SHP77 (cell line): ENCODE data around the gene ZNF514.
"Not testable (repeated sequence)": the region's sequence is repeated elsewhere in the genome, so short reads cannot be mapped to it uniquely, and the experiment has no call there.

Experiments used
- DNase-seq, 2 experiments: peaks; one replicate each; lab custom pipeline; 2025; lab: John Stamatoyannopoulos, UW

Gene ZNF514

DNA sequence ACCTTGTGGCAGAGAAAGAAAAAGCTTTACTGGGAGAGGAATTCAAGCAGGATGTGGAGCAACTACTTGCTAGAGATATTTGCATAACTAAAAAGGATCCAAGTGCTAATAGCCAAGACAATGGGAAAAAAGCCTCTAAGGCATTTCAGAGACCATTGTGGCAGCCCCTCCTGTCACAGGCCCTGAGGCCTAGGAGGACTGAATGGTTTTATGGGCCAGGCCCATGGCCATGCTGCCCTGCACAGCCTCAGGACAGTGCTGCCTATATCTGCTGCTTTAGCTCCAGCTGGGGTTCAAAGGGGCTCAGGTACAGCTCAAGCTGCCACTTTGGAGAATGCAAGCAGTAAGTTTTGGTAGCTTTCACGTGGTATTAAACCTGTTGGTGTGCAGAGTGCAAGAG, 20.9 kb downstream of the ZNF514 start:
- DNase-seq, result no peak

DNA sequence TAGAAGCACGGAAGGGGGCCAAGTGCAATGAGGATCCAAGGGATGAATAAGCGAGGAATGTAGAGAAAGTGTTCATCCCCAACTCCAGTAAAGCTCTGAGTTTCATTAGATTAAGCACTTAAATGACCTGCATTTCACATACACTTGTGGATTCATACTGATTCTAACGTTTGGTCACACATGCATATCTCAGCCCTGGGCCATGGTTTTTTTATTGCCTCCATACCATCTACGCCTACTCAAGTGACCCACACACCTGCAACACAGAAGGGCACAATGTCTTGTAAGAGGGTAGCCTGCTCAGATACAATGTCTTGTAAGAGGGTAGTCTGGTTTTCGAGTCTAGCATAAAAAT, 37.5 kb downstream of the ZNF514 start:
- DNase-seq, result no peak

DNA sequence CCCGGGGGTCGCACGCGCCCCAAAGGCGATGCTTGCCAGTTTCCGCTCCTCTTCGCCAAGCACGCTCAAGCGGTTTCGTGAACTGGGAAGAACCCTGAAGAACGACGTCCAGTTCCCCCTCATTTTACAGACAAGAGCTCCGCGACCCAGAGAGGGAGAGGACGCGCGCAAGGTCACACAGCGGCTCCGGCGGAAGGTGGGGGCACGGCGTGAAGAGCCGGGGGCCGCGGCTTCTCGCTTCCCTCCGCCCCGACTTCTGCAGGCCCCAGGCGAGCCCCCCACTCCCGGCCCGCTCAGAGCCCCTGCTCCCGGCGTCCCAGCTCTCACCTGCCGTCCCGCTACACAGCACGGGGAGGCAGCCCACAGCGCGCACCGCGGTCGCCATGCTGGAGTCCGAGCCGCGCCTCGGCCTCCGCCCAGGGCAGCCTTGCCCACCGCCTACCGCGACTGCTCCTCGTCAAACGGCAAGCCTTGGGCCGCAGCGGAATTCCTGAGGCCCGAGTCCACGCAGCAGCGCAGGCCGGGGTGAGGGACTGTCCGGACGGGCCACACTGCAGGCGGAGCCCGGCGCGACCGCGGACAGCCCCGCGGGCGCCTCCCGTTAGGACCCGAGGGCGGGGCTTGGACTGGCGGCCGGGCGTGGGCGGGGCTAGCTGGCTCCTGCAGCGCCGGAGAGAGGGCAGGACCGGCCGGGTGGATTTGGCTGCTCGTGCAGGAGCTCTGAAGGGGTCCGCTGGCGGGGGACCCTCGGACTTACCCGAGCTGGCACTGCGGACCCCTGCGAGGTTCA, 38.0 kb downstream of the ZNF514 start, which contains the start of gene MRPS5:
Gene MRPS5, minus strand, starts transcription at position 402 of the 790 bp plus-strand sequence. Its CDS starts 17 bp downstream, at position 385.
- peak; percentile 44 to 77 for DNase-seq

- DNase-seq, result no peak
These were observed 38.6 kb downstream of the ZNF514 start for GRCh38 chr2:95121093-95121406.

DNA sequence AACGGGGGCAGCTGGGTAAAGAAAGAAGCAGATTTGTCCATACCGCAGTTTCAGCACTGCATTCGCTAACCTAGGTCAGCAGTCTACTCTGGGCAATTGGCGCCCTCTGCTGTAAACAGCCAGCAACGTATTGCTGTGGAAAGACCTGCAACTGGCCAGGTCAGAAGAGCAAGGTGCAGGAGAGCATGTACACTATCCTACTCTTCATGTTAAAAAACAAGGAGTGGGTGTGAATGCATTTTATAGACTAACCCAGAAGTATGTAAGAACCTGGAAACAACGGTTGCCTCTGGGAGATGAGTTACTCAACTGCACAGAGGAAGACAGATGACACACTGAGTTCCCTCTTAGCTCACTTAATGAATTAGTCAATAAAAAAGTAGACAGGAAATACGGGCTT, 44.2 kb downstream of the ZNF514 start:
- DNase-seq, result peak; percentile 65 to 72

GRCh38 chr2:95113464-95113863, 46.2 kb downstream of the ZNF514 start:
- DNase-seq, result no peak

DNA sequence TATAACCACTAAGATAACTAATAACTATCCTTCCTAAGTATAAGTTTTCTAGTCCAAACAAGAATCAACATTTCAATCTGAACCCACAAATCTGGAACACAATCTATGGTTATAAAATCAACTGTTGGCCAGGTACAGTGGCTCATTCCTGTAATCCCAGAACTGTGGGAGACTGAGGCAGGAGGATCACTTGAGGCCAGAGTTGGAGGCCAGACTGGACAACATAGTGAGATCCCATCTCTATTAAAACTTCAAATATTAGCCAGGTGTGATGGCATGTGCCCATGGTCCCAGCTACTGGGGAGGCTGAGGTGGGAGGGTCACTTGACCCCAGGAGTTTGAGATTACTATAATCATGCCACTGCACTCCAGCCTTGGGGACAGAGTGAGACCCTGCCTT, 49.3 kb downstream of the ZNF514 start:
- no peak for DNase-seq

DNA sequence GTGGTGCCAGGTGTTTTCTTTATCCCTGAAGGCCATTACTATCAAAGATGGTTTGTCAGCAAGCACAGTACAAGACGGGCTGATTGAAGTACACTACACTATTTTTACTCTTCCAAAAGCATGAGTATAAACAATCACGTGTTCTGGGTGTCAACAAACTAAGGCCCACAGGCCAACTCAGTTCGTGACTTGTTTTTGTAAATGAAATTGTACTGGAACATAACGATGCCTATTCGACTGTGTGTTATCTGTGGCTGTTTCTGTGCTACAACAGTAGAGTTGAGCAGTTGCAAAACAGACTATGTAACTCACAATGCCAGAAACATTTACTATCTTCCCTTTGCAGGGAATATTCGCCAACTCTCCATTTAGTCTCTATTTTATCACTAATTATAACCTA, 50.4 kb downstream of the ZNF514 start:
- no peak for DNase-seq

- no peak for DNase-seq
These were observed 53.6 kb downstream of the ZNF514 start for GRCh38 chr2:95106081-95106480.

DNA sequence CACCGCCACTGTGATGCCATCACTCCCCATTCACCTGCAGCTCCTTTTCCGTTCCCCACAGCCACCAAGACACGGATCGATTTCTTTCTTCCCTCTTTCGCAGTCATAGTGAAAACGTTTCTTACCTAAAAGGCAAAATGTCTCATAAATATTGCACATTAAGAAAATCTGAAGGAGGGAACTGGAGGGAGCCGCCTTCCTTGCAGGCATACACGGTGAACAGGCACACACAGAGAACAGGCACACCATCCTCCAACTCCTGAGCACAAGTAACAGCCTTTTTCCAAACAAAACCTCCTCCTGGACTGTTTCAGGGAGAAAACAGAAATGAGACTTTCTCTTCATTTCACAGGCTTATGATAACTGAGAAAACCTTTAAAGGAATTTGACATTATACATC, 55.0 kb downstream of the ZNF514 start:
- DNase-seq, result no peak

GRCh38 chr2:95099910-95100309, 59.7 kb downstream of the ZNF514 start:
- DNase-seq, result no peak

DNA sequence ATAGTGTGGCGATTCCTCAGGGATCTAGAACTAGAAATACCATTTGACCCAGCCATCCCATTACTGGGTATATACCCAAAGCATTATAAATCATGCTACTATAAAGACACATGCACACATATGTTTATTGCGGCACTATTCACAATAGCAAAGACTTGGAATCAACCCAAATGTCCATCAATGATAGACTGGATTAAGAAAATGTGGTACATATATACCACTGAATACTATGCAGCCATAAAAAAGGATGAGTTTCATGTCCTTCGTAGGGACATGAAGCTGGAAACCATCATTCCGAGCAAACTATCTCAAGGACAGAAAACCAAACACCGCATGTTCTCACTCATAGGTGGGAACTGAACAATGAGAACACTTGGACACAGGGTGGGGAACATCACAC, 61.4 kb downstream of the ZNF514 start:
- DNase-seq, result not testable (repeated sequence)
